Frontal cortex (tissue), 4 donors: ENCODE results near the gene NFIL3. TPM values are rescaled to one million over a fixed set of nuclear protein-coding genes. Genes with fewer than 3 reads are reported as not detected.
A peak's percentile ranks its signal among the peaks of the same experiment; 100 is the strongest.
"Not testable (repeated sequence)": the region's sequence is repeated elsewhere in the genome, so short reads cannot be mapped to it uniquely, and the experiment has no call there.

Experiments used
- DNase-seq, 2 donors: peaks; one replicate each; pipeline ENCODE4 v3.0.0; 2012; ENCODE audit warnings: low spot score in 2 of 2
- FAIRE-seq: peaks from 2 replicates; lab custom pipeline; 2012; peaks lifted over from hg19 to GRCh38; lab: Jason Lieb, UNC
- total RNA-seq: library from RNA; depleted of rRNA; stranded (reverse); fragments of >200 nt; gene quantifications from one replicate; pipeline ENCODE4 v1.2.3, GENCODE V29; 2014
- donor health status: control.
- donor health status: control.
- donor health status: control.

The NFIL3 gene, protein sequence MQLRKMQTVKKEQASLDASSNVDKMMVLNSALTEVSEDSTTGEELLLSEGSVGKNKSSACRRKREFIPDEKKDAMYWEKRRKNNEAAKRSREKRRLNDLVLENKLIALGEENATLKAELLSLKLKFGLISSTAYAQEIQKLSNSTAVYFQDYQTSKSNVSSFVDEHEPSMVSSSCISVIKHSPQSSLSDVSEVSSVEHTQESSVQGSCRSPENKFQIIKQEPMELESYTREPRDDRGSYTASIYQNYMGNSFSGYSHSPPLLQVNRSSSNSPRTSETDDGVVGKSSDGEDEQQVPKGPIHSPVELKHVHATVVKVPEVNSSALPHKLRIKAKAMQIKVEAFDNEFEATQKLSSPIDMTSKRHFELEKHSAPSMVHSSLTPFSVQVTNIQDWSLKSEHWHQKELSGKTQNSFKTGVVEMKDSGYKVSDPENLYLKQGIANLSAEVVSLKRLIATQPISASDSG
- 30.6 TPM for total RNA-seq

DNA sequence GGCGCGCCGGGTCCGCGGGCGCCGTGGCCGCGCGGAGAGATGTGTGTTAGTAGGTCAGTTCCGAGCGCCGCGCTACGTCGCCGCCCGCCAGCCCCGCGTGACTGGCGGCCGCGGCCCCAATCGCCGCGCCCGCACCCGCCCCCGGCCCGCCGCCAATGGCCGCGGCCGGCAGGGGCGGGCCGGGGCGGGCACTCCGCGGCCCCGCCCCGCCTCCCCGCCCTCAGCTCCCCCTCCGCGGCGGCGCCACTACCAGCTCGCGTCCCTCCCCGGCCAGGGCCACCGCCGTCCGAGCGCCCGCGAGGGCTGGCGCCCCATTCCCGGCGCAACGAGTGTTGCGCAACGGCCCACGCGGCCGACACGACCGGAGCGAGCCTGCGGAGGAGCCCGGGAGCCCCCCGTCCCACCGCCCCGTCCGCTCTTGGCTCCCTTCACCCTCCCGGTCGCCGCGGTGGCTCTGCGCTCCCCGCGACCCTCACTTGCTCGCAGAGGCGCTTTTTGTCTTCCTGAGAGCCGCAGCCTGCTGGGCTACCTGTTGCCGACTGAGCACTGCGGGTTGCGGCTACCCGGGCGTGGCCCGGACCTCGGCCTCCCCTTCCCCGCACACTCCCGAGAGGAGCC lies at the start of gene NFIL3:
NFIL3 (minus strand) TSS at position 48 of the 618 bp plus-strand sequence. CDS start 13,098 bp downstream, outside the sequence.
- DNase-seq (peak; percentile 89 to 97), FAIRE-seq (no peak)

DNA sequence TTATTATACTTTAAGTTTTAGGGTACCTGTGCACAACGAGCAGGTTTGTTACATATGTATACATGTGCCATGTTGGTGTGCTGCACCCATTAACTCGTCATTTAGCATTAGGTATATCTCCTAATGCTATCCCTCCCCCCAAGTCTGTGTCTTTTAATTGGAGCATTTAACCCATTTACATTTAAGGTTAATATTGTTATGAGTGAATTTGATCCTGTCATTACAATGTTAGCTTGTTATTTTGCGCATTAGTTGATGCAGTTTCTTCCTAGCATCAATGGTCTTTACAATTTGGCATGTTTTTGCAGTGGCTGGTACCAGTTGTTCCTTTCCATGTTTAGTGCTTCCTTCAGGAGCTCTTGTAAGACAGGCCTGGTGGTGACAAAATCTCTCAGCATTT lies 47.9 kb upstream of the NFIL3 start:
- DNase-seq, FAIRE-seq: not testable (repeated sequence)

DNA sequence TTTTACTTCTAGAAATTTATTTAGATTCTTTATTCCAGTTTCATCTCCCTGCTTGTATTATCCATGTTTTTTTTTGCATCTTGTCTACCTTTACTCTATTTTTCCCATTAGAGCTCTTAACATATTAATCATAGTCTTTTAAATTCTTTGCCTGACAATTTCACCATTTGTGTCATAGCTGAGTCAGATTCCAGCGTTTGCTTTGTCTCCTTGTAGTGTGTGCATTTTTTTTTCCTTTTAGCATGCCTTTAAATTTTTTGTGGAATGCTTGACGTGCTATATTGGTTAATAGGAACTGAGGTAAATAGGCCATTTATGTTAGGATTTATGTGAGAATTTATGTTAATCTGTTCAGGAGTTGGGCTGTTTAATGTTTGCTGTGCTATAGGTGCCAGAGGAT lies 41.8 kb upstream of the NFIL3 start:
- no peak for FAIRE-seq
- DNase-seq: no peak

DNA sequence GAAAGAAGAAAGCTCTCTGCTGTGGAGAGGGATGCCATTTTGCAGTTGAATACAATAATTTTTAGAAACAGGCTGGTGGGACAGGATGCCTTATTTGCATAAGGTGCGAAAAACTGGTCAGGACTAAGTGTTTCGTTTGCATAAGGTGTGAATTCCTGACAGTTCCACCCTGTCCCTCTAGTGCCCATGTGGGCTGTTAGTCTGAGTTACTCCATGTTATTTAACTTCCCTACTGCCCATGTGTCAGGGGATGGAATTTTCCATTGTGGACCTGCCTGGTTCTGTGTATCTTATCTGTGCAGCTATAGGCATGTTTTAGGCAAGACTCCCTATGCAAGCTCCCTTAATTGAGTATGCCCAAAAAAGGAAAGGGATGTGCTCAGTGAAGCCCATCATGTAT lies 35.3 kb upstream of the NFIL3 start:
- no peak for DNase-seq
- no peak for FAIRE-seq

DNA sequence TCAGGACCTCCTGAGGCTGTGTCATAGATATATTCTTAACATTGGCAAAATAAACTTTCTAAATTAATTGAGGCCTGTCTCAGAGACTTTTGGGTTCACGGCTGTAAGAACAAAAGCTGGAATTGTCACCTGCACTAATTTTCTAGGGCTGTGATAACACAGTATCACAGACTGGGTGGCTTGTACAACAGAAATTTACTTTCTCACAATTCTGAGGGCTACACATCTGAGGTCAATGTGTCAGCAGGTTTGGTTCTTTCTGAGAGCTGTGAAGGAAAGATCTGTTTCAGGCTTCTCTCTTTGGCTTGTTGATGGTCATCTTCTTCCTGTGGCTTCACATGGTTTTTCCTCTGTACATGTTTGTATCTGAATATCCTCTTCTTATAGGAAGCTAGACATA lies 29.2 kb upstream of the NFIL3 start:
- no peak for DNase-seq
- no peak for FAIRE-seq

DNA sequence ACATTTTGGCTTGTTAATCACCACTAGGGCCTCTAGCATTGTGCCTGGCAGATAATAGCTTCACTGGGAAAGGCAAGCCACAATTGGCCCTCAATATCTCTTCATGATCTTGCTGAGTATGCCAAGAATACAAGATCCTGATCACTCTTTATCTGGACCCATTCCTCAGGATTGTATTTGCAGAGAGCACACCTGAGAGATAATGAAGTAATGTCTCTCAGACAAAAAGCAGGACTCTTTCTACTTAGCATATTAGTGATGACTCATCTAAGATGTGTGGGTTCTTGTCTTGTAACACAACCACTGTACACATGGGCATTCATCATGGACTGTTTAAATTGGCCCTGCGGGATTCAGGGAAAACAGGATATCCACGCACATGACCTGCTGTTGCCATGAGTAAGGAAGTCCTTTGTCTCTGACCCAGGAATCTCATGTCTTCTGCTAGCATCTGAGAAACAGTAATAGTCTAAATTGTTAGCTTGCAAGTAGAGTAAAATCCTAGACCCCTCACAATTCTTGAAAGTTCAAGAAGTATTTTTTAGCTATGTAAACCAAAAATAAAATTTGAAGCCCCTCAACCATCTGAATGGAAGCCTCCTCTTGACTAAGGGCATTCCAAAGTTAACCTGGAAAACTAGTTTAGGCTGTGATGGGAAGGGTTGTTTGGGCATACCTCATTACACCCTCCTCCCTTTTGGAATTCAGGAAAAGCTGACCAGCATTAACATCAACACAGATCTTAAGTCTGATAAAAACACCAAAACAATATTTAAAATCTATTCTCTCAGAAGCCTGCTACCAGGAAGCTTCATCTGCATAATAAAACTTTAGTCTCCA lies 28.0 kb upstream of the NFIL3 start:
- FAIRE-seq: no peak
- DNase-seq: no peak

DNA sequence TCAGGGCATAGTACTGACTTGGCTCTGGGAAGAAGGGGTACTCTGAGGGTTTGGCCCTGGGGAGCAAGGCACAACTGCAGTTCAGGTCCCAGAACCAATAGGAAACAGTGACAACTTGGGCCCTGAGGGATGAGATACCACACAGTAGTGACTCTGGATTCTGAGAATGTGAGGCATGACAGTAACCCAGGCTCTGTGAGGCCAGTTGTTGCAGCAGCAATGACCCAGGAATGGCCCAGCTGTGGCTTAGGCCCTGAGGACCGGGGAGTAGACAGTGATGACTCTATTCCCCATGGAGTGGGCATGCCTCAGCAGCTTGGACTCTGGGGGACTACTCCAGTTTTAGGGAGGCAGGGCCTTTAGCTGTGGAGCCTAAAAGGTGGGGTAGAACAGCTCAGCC lies 21.5 kb upstream of the NFIL3 start:
- DNase-seq: no peak
- FAIRE-seq: no peak

DNA sequence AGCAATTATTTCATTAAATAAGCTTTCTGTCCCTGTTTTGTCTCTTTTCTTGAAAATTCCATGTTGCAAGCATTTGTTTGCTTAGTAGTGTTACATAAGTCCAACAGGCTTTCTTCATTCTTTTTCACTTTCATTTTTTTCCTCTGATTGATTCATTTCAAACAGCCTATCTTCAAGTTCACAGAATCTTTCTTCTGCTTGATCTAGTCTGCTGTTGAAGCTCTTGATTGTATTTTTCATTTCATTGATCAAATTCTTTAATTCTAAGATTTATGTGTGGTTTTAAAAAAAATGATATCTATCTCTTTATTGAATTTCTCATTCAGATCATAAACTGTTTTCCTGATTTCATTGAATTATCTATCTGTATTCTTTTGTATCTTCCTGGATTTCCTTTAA lies 20.4 kb upstream of the NFIL3 start:
- peak; percentile 50 for FAIRE-seq
- no peak for DNase-seq

DNA sequence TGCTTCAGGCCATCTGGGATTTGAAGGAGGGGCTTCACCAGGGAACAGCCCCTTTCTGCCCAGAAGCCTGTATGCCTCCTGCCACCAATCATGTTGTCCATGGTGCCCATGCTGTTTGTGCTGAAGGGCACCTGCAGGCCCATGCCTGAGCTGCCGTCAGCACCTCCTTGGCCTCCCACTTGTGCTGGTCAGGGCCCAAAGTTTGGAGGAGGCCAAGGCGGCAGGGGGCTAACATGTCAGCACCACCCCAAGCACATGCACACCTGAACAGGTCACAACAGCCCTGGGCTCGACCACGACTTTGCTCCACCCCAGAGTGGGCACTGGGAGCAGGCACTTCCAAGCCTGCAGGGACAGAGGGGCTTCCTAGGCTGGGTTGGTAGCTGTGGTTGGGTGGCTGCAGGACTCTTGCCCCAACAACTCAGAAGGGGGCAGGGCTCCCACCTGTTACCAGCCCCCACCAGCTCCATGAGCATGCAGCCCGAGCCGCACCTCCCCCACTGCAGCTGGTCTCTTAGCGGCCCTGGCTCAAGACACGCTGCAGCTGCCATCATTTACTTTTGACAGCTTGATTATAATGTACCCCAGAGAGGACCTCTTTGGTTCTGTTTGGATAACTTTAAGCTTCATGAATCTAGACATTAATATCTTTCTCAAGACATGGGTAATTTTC lies 19.8 kb upstream of the NFIL3 start:
- DNase-seq (no peak), FAIRE-seq (no peak)

DNA sequence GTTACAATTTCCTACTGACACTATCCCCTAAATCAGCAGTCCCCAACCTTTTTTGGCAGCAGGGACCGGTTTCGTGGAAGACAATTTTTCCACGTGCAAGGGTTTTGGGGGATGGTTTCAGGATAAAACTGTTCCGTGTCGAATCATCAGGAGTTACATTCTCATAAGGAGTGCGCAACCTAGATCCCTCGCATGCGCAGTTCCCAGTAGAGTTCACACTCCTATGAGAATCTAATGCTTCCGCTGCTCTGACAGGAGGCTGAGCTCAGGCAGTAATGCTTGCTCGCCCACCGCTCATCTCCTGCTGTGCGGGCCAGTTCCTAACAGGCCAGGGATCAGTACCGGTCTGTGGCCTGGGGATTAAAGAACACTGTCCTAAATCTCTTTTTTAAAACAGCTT lies 13.2 kb upstream of the NFIL3 start:
- DNase-seq: no peak

DNA sequence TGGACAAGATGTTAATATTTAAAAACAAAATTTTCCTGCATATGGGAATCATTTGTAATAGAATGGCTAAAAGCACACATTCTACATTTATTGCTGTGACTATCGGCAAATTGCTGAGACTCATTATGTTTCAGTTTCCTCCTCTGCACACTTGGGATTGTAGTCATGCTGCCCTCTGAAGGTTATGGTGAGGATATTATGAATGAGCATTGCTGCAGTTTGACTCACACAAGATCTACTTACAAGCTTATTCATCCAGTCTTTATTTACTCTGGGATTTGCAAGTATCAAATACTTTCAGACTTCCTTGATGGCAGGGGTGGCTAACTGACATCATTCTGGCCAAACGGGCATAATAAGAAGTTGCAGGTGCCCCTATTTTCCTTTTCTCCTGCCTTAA lies 9.5 kb upstream of the NFIL3 start:
- FAIRE-seq: no peak
- no peak for DNase-seq

More for the DNA sequence above, 13.2 kb upstream of the NFIL3 start:
- FAIRE-seq: no peak

DNA sequence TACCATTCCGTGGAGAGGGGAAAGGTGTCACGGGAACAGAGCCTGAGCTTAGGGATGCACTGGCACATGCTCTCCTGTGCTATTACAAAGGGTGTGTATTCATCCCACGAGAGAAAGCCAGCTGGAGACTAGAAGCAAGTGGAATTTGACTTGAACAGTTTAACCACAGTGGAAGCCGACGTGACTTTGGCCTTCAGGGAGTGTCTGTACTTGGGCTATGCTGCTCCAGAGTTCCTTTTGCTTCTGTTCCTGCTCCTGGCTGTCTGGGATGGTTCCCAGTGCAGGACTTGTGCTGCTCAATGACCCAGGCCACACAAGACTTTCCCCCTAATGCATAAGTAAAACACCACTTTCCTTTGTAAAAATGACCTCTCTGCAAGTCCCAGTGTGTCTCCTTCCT lies 7.9 kb upstream of the NFIL3 start:
- no peak for DNase-seq
- FAIRE-seq: no peak

DNA sequence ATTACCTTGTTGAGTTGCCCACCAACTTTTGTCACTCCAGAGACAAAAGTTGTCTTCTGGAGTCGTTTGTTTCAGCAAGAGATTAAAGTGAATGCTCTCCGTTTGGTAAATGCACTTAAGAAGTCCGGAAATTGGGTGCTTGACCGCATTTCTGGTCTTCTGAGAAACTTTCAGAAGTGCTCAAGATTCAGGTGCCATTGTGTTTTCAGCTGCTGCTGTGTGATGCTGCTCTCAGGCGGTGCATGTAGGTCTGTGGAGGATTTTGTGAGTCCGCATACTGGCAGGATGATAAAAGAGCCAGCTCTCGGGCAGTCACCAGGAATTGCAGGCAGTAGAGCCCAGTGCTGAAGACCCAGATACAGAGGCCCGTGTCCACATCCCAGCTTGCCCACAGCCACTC lies 5.9 kb upstream of the NFIL3 start:
- DNase-seq (no peak), FAIRE-seq (no peak)

DNA sequence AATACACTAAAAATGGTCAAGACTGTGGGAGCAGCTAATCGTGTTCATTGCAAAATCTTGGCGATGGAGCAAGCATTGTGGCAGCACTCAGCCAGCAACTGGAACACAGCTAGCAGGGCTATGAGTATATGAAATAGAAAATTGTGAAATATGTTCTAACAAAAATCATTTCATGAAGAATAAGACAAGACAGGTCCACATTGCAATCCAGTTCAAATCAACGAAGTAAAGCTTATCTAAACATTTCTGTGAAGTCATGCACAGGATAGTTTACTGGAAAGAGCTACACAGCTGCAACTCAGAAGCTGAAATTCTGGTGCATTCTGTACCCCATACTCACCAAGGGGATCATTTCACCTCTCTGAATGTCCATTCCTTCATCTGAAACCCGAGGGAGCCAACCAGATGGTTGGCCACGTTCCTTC lies 5.3 kb upstream of the NFIL3 start:
- FAIRE-seq (no peak), DNase-seq (no peak)

DNA sequence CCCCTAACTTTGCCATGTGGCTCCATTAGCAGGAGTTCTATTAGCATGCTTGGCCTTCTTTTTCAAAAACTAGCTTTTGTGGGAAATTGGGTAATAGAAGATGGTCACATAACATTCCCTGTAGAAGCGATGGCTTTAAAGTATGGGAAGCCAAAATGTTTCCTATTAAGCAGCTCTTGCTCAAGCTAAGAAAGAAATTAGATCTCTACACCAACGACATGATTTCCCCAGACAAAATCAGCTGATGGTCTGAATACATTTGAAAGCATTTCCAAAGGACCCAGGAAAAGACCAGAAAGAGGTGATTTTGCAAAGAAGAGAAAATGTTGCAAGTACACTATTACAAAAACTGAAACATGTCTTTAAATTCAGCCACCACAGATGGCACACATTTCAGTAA lies 4.8 kb upstream of the NFIL3 start:
- FAIRE-seq: no peak
- no peak for DNase-seq

DNA sequence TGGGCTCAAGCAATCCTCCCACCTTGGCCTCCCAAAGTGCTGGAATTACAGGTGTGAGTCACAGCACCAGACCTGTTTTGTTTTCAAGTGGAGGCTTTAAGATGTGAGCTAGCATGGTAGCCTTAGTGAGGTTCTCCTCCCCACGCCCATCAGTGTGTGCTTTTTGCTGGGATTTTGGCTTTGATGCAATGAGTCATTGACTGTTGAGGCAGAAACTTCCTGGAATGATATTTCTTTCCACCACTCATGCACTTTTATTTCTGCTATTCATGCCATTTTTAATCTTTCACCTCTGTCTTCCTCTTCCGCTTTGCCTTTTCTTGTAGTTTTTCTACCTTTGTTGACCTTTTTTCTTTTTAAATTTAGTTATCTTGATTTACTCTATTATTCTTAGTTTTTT lies 4.2 kb upstream of the NFIL3 start:
- DNase-seq (no peak), FAIRE-seq (no peak)

DNA sequence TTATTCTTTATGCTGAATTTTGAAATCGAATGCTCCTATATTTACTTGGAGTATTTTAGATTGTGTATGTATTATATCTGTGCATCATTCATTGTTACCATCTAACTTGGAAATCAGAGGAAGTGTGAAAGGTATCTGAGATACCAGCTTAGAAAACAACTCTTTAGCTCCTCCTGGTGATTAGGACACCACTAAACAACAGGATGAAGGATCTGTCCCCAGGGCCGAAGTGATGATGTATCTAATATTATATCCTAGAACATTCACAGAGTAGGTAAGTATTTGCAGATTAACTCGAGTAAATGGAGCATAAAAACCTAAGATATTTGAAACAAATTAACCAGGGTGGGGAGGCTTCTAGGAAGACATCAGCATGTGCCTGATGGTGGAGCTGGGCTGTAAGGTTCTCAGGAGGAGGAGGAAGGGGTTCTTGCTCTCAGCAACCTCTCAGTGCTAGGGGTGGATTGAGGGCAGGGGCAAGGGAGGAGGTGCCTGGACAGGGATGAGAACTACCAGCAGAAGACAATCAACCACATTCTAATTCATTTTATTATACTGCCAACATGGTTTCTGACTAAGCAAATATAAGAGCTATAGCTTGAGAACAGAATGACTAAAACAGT lies 2.6 kb upstream of the NFIL3 start:
- DNase-seq (no peak), FAIRE-seq (no peak)

DNA sequence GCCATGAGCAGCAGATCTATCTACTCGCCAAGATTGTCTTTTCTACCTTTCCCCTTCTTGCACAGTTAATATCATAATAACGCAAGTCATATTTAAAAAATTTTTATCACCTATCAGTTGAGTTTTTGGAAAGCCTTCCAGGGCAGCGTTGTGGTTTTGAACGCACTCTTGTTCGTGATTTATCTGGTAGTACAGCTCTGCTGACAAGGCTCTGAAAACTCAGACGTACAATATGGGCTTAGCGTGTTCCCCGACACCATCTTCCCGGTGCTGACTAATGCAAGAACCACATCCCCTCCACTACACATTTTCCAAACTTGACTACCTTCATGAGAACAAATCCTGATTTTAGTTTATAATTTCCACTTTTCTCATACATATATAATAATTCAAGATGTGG lies 1.6 kb upstream of the NFIL3 start:
- DNase-seq (no peak), FAIRE-seq (no peak)

DNA sequence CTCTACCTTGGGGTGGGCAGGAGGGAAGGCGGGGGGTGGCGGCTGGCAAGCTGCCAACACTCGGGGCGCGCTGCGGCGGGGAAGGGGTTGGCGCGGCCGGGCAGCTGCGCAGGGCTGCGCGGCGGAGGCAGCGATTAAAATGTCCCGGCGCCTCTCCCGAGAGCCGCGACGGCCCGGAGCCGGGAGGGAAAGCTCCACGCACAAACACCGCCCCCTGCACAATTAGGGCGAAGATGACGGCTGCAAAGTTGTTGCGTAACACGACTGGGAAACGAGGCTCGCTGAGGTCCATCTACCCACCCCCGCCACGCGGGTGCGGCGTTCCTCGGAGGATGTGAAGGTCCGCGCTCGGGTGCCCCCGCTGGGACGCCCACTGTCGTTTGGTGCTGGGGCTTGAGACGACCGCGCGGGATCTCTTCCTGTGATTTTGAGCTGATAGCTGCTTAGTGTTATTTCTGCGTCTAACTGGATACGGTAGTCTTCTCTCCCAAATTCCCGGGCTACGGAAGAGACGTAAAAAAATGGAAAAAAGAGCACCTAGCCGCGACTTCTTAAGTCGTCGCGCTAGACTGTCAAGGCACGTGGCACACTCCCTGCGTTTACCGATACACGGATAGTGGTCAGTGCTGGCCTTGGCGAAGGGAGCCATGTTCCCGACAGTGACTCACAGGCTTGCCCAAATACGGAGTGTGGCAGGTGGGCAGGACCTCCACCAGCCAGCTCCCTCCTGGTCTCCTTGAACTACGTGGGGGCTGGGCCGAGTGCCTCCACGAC lies 958 bp upstream of the NFIL3 start:
- FAIRE-seq (no peak), DNase-seq (peak; percentile 48 to 64)
